GM10248 (cell line): ENCODE data around the gene ZNF232.
"Not testable (repeated sequence)": the region's sequence is repeated elsewhere in the genome, so short reads cannot be mapped to it uniquely, and the experiment has no call there.

Experiments used
- CTCF ChIA-PET: fragments of 300-600 bp; sonication (Branson Sonifier 250); formaldehyde crosslinking; extraction: SDS; loops from one replicate; lab custom pipeline; 2021; ENCODE audit warnings: antibody characterized with exemption; lab: Yijun Ruan, JAX
- POLR2A ChIA-PET: fragments of 350-650 bp; sonication (Branson Sonifier 250); formaldehyde crosslinking; extraction: SDS; loops from one replicate; lab custom pipeline; 2020; ENCODE audit warnings: antibody characterized with exemption; lab: Yijun Ruan, JAX
- DNase-seq: peaks from one replicate; pipeline ENCODE4 v3.0.0; 2012; ENCODE audit errors: extremely low spot score
- CTCF ChIP-seq: IDR thresholded peaks from 2 replicates; pipeline ENCODE4 v1.5.1; 2012; ENCODE audit warnings: mild to moderate bottlenecking, low read depth; ENCODE audit errors: extremely low read depth, missing control alignments, control extremely low read depth

Gene ZNF232

GRCh38 chr17:5135726-5136579 is 24.3 kb upstream of the ZNF232 start:
- TF ChIP-seq CTCF, result no peak
- ChIA-PET POLR2A (interaction anchor here (0.6 kb wide), 1 partner anchor 175 kb away, joined by 4 read pairs; no protein-coding TSS in a partner anchor), CTCF (interaction anchor here (0.8 kb wide), 1 partner anchor 55 kb away, joined by 3 read pairs; no protein-coding TSS in a partner anchor)
- no peak for DNase-seq

GRCh38 chr17:5135131-5135712 is 23.5 kb upstream of the ZNF232 start:
- DNase-seq, CTCF ChIA-PET, POLR2A ChIA-PET: not testable (repeated sequence)

- DNase-seq, POLR2A ChIA-PET, CTCF ChIA-PET: not testable (repeated sequence)
Measured at GRCh38 chr17:5134571-5134970, 22.9 kb upstream of the ZNF232 start.

- CTCF ChIA-PET, POLR2A ChIA-PET: not testable (repeated sequence)
Measured at GRCh38 chr17:5133961-5134360, 22.3 kb upstream of the ZNF232 start.

GRCh38 chr17:5133311-5133710 is 21.6 kb upstream of the ZNF232 start:
- POLR2A ChIA-PET, result no interaction called here
- DNase-seq, result no peak
- CTCF ChIA-PET, result no interaction called here
- no peak for TF ChIP-seq CTCF

More at GRCh38 chr17:5133961-5134360, 22.3 kb upstream of the ZNF232 start:
- DNase-seq, result not testable (repeated sequence)

GRCh38 chr17:5132503-5133225 is 21.0 kb upstream of the ZNF232 start:
- CTCF ChIA-PET, POLR2A ChIA-PET, DNase-seq: not testable (repeated sequence)

GRCh38 chr17:5131799-5132502 is 20.3 kb upstream of the ZNF232 start:
- DNase-seq, CTCF ChIA-PET, POLR2A ChIA-PET: not testable (repeated sequence)

GRCh38 chr17:5131146-5131715 is 19.6 kb upstream of the ZNF232 start:
- no peak for TF ChIP-seq CTCF
- POLR2A ChIA-PET, result no interaction called here
- no peak for DNase-seq
- CTCF ChIA-PET, result no interaction called here

GRCh38 chr17:5130687-5131086 is 19.0 kb upstream of the ZNF232 start:
- DNase-seq, CTCF ChIA-PET, POLR2A ChIA-PET: not testable (repeated sequence)

- POLR2A ChIA-PET, CTCF ChIA-PET, DNase-seq: not testable (repeated sequence)
Measured at GRCh38 chr17:5130261-5130660, 18.6 kb upstream of the ZNF232 start.

GRCh38 chr17:5129770-5130169 is 18.1 kb upstream of the ZNF232 start:
- POLR2A ChIA-PET, DNase-seq, CTCF ChIA-PET: not testable (repeated sequence)
